KMS-11 (cell line): ENCODE measurements around the gene DAB2IP.

Source experiments
- H2AFZ ChIP-seq: fragments of 200-600 bp; sonication (generic); 2 replicates; pipeline ENCODE4 v1.6.1; 2016; ENCODE audit warnings: antibody characterized with exemption, mixed run types, low read depth
- H3K27ac ChIP-seq: fragments of 200-600 bp; sonication (generic); 2 replicates; pipeline ENCODE4 v1.6.1; 2016; ENCODE audit warnings: mild to moderate bottlenecking, mixed run types
- H3K27me3 ChIP-seq: fragments of 200-600 bp; sonication (generic); 2 replicates; pipeline ENCODE4 v1.6.1; 2017; ENCODE audit warnings: mild to moderate bottlenecking, low read depth, mixed run types, moderate library complexity; ENCODE audit not compliant: insufficient read depth
- H3K36me3 ChIP-seq: fragments of 200-600 bp; sonication (generic); 2 replicates; pipeline ENCODE4 v1.6.1; 2017; ENCODE audit warnings: mild to moderate bottlenecking, mixed run types; ENCODE audit not compliant: insufficient read depth
- H3K4me1 ChIP-seq: fragments of 200-600 bp; sonication (generic); 2 replicates; pipeline ENCODE4 v1.6.1; 2016; ENCODE audit warnings: mild to moderate bottlenecking, low read depth, mixed run types; ENCODE audit not compliant: poor library complexity, severe bottlenecking
- H3K4me2 ChIP-seq: fragments of 200-600 bp; sonication (generic); 2 replicates; pipeline ENCODE4 v1.7.0; 2016; ENCODE audit warnings: mild to moderate bottlenecking, mixed run types
- H3K4me3 ChIP-seq: fragments of 200-600 bp; sonication (generic); IDR thresholded peaks from 2 replicates; pipeline ENCODE4 v1.6.1; 2017; ENCODE audit warnings: low read depth, low read length, mixed read lengths; ENCODE audit not compliant: insufficient read depth
- H3K79me2 ChIP-seq: fragments of 200-600 bp; sonication (generic); 2 replicates; pipeline ENCODE4 v1.6.1; 2016; ENCODE audit warnings: low read depth, mixed run types; ENCODE audit not compliant: insufficient read depth
- H3K9ac ChIP-seq: fragments of 200-600 bp; sonication (generic); 2 replicates; pipeline ENCODE4 v1.6.1; 2016; ENCODE audit warnings: mild to moderate bottlenecking, mixed run types
- H4K20me1 ChIP-seq: fragments of 200-600 bp; sonication (generic); 2 replicates; pipeline ENCODE4 v1.6.1; 2016; ENCODE audit warnings: mild to moderate bottlenecking, mixed run types; ENCODE audit not compliant: insufficient read depth
- CTCF ChIP-seq: fragments of 200-600 bp; sonication (generic); conservative IDR thresholded peaks from 2 replicates; pipeline ENCODE4 v1.6.1; 2017; ENCODE audit warnings: low read depth, mild to moderate bottlenecking, antibody characterized with exemption, low read length, moderate library complexity, mixed read lengths

Gene DAB2IP

GRCh38 chr9:121703014-121703734 is 51.7 kb downstream of the DAB2IP start:
- Histone ChIP-seq H4K20me1 (no peaks in the 10 kb centered on the region), H3K27me3 (no peaks in the 10 kb centered on the region), H3K27ac (no peak overlapping the region), H3K9ac (no peak overlapping the region), H3K4me2 (no peak overlapping the region), H3K79me2 (0 out of 2 replicates have a peak, but pooled peaks cover 5% of the 10 kb centered on the region), H3K4me1 (peaks cover 24% of the 10 kb centered on the region), H3K4me3 (no peak overlapping the region), H2AFZ (no peak overlapping the region), H3K36me3 (no peaks in the 10 kb centered on the region)
- TF ChIP-seq CTCF, result no peak

GRCh38 chr9:121704281-121704680 is 52.8 kb downstream of the DAB2IP start:
- Histone ChIP-seq H3K4me2 (no peak overlapping the region), H3K36me3 (no peaks in the 10 kb centered on the region), H3K9ac (no peak overlapping the region), H3K79me2 (0 out of 2 replicates have a peak, but pooled peaks cover 5% of the 10 kb centered on the region), H2AFZ (no peak overlapping the region), H3K4me3 (no peak overlapping the region), H4K20me1 (no peaks in the 10 kb centered on the region), H3K27me3 (no peaks in the 10 kb centered on the region), H3K4me1 (peaks cover 35% of the 10 kb centered on the region), H3K27ac (no peak overlapping the region)
- no peak for TF ChIP-seq CTCF

- Histone ChIP-seq H3K27ac (no peak overlapping the region), H3K79me2 (0 out of 2 replicates have a peak, but pooled peaks cover 5% of the 10 kb centered on the region), H3K4me2 (no peak overlapping the region; the same call in 1 of the 2 replicates), H3K4me1 (peaks cover 38% of the 10 kb centered on the region), H3K9ac (no peak overlapping the region), H4K20me1 (no peaks in the 10 kb centered on the region), H3K27me3 (no peaks in the 10 kb centered on the region), H3K36me3 (no peaks in the 10 kb centered on the region), H3K4me3 (no peak overlapping the region), H2AFZ (no peak overlapping the region)
- no peak for TF ChIP-seq CTCF
Measured at GRCh38 chr9:121706149-121706750, 54.8 kb downstream of the DAB2IP start.

GRCh38 chr9:121707477-121708424 is 56.3 kb downstream of the DAB2IP start:
- Histone ChIP-seq H2AFZ (no peak overlapping the region), H3K4me3 (no peak overlapping the region), H3K27ac (peak overlapping the region; percentile 66), H3K79me2 (0 out of 2 replicates have a peak, but pooled peaks cover 5% of the 10 kb centered on the region), H3K4me1 (peaks cover 42% of the 10 kb centered on the region), H3K27me3 (no peaks in the 10 kb centered on the region), H3K36me3 (no peaks in the 10 kb centered on the region), H3K9ac (peak overlapping the region; percentile 17; the same call in 1 of the 2 replicates), H4K20me1 (no peaks in the 10 kb centered on the region), H3K4me2 (peak overlapping the region; percentile 76)
- TF ChIP-seq CTCF, result no peak
